WI38 (cell line): ENCODE results near the gene GSN.
A peak's percentile ranks its signal among the peaks of the same experiment; 100 is the strongest.

ENCODE experiments used
- H3K4me3 ChIP-seq: 2 replicates; pipeline ENCODE4 v1.5.1; 2011; ENCODE audit warnings: low read depth, mild to moderate bottlenecking, control low read depth, low read length
- TF ChIP-seq, protein P1 (sequence below): IDR thresholded peaks from 2 replicates; pipeline ENCODE4 v1.5.1; 2012; ENCODE audit warnings: low read depth, mild to moderate bottlenecking, control low read depth, low read length

The GSN gene

DNA sequence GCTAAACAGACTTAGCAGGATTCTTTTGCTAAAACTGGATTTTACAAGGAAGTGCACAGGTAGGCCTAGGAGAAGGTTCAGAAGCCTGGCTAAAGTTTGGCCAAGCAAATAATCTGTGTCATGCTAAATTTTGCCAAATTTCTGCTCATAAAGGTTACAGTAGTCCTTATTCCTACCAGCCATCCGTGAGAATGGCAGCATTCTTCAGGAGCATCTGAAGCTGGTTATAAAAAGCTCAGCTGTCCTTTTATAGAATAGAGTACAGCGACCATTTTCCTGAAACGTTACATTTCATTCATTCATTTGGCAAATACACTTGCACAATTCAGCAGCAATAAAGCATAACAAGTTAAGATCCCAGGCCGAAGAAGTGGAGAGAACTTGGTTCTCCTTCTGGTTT lies 6.9 kb downstream of the GSN start:
- TF ChIP-seq, protein P1, sequence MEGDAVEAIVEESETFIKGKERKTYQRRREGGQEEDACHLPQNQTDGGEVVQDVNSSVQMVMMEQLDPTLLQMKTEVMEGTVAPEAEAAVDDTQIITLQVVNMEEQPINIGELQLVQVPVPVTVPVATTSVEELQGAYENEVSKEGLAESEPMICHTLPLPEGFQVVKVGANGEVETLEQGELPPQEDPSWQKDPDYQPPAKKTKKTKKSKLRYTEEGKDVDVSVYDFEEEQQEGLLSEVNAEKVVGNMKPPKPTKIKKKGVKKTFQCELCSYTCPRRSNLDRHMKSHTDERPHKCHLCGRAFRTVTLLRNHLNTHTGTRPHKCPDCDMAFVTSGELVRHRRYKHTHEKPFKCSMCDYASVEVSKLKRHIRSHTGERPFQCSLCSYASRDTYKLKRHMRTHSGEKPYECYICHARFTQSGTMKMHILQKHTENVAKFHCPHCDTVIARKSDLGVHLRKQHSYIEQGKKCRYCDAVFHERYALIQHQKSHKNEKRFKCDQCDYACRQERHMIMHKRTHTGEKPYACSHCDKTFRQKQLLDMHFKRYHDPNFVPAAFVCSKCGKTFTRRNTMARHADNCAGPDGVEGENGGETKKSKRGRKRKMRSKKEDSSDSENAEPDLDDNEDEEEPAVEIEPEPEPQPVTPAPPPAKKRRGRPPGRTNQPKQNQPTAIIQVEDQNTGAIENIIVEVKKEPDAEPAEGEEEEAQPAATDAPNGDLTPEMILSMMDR = no peak
- H3K4me3 ChIP-seq = no peak overlapping the region

DNA sequence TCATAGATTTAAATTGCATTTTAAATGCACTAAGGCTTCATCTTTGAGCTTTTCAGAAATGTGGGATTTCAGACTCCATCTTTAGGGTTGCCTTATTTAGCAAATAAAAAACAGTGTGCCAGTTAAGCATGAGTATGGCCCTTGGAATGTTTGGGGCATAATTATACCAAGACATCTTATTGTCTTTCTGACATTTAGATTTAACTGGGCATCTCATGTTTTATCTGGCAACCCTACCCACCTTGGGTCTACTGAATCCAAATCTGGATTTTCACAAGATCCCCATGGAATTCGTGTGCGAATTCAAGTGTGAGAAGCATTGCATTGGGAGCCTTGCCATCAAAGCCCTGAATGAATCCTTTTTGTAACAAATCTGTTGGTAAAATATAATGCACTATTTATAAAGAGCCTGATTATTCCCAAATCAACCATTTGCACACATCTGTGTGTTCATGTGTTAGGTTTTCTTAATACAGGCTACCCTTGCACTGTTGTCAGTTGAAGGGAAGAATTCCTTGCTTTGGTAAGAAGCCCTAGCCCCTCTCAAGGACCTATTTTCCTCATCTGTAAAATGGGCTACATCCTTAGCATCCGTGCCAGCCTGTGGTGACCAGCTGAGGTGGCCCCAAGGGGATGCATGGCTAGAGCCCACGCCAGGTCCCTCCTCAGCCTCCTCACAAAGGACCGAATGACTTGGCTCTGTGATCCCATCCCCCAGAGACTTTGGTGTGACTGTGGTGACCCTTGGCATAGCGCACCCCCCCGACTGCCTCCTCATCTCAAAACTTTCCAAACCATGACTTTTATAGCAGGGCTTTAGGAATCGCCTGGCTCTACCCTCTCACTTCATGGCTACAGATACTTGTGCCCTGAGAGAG lies 8.1 kb downstream of the GSN start:
- TF ChIP-seq, protein P1 = no peak
- H3K4me3 ChIP-seq = no peak overlapping the region

DNA sequence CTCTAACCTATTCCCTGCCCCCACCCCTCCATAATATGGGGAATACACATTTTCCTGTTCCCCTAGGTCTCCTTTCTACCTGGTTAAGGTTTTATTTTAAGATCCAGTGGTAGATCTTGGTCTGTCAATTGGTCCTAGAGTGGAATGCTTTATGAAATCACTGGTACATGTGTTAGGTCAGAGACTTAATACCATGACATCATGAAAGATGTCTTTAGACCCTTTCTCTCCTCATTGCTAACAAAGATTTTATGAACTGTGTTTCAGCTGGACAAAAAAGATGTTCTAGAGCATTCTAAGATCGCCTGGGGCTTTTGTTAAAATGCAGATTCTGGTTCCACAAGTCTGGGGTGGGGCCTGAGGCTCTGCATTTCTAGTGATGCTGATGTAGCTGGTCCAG lies 9.1 kb downstream of the GSN start:
- TF ChIP-seq, protein P1 = no peak
- no peak overlapping the region for H3K4me3 ChIP-seq

DNA sequence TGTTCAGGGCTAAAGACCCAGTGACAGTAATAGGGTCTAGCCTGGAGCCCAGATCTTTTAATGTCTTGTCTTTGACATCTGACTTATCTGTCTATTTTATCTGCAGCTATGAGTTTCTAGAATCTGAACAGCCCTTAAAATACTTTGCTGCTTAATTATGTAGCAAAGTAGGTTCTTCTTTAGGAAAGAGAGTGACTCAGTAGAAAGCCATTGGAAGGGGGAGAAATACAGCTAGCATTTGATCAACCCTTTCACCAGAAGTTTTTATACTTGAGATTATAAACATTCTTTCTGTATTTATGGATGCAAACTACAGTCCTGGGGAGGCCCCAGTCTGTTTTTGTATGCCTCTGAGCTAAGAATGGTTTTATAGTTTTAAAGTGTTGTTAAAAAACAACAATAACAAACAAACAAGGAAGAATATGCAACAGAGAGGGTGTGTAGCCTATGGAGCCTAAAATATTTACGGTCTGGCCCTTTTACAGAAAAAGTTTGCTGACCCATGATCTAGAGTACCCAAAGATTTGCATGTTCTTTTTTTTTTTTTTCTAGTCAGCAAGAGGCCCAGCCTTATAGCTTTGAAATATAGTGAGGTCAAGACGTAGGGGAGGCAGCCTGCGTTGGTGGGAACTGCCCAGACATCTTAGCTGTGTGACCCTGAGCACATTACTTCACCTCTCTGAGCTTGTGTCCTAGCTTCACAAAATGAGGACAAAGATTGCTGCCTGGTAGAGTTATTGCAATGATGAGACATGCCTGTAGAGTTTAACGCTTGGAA lies 9.7 kb downstream of the GSN start:
- H3K4me3 ChIP-seq = peak overlapping the region; percentile 45
- TF ChIP-seq, protein P1 = no peak

GRCh38 chr9:121278477-121279261 lies 10.7 kb downstream of the GSN start:
- TF ChIP-seq, protein P1 = peak; percentile 70
- H3K4me3 ChIP-seq = peak overlapping the region; percentile 45

DNA sequence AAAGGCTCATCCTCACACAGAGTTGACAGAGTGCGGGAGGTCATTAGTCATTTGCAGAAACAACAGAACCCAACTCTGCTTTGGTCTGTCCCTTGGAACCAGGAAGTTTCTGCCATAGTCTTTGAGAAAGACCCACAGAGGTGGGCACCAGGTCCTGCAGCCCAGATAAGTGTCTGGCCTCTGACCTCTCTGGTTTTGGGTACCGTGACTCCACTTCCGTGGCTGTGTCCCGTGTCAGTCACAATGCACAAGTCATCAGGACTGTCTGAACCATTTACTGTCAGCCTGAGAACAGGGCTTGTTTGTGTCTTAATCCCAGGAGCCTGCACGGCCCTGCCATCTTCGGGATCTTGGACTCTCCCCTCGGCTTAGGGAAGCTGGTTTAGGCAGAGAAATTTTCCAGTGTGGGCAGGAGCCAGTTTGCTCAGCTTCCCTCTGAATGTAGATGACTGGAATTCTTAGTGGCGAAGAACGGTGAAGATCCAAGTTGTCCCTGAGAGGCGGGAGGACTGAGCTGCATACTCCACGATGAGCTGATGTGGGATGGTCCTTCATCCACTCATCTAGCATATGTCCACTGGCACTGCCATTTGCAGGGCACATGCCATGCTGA lies 11.9 kb downstream of the GSN start:
- H3K4me3 ChIP-seq = no peak overlapping the region
- TF ChIP-seq, protein P1 = no peak
